ENCODE measurements around the gene ESRRG. TPM values are rescaled to one million over a fixed set of nuclear protein-coding genes. Genes with fewer than 3 reads are reported as not detected.

Gene ESRRG
- total and polyA plus RNA-seq, 2 donors (not counting 3 experiments of a cell fraction or from before 2014, with no cell fraction given): not detected

- H3K9me1 ChIP-seq (replicated peaks; ENCODE audit: control insufficient read depth, extremely low read depth, insufficient read depth, low read length): no peaks in the 10 kb centered on the region
- TF ChIP-seq POLR2AphosphoS5 (IDR thresholded peaks at IDR 0.05; ENCODE audit: insufficient read depth, low read depth, low read length) (no peak), MAX (IDR thresholded peaks at IDR 0.05; ENCODE audit: insufficient read depth, insufficient read length) (no peak), POLR2A (IDR thresholded peaks at IDR 0.05; ENCODE audit: low read depth, low read length) (no peak), GATA2 (IDR thresholded peaks at IDR 0.05; ENCODE audit: insufficient read depth, insufficient read length, low read depth, low read length) (no peak), JUN (IDR thresholded peaks at IDR 0.05; ENCODE audit: borderline replicate concordance, insufficient read depth, insufficient read length, low read depth) (no peak), MYC (IDR thresholded peaks at IDR 0.05; ENCODE audit: low read depth, low read length) (no peak), FOS (IDR thresholded peaks at IDR 0.05; ENCODE audit: borderline replicate concordance, insufficient read depth, low read length) (no peak), CTCF (IDR thresholded peaks at IDR 0.05; ENCODE audit: extremely low read depth in 1 of 2, insufficient read depth in 1 of 2, low read depth in 1 of 2, low read length in 2 of 2) (no peak), EZH2 (IDR thresholded peaks at IDR 0.05; ENCODE audit: borderline replicate concordance, low read depth, low read length, severe bottlenecking) (no peak)
- no peak overlapping the region for H3K4me3 ChIP-seq (replicated peaks in 1 of 3; ENCODE audit: insufficient read depth in 1 of 3, low read depth in 1 of 3, low read length in 3 of 3)
- H4K20me1 ChIP-seq (replicated peaks; ENCODE audit: control insufficient read depth, extremely low read depth, insufficient read depth, low read length): no peaks in the 10 kb centered on the region
- no peak overlapping the region for H3K9ac ChIP-seq (replicated peaks; ENCODE audit: extremely low read depth, insufficient read depth, low read length)
- DNase-seq (ENCODE audit: low read depth, low spot score) (no peak), FAIRE-seq (no peak)
- intact Hi-C loops (cut with micrococcal nuclease) (no loop called here), dilution Hi-C loops (cut with MboI; ENCODE audit: extremely low pct_ligation_motif_present, low sequenced_read_pairs) (no loop called here)
- CTCF ChIA-PET: no interaction called here
- H3K36me3 ChIP-seq (ENCODE audit: control insufficient read depth in 2 of 2, extremely low read depth in 1 of 2, insufficient read depth in 2 of 2, low read length in 2 of 2): no peaks in the 10 kb centered on the region
- POLR2A ChIA-PET: no interaction called here
- H3K27ac ChIP-seq (ENCODE audit: insufficient read depth, low read depth, low read length): no peak overlapping the region
- H3K4me2 ChIP-seq (ENCODE audit: insufficient read depth, low read length): no peak overlapping the region
- no peaks in the 10 kb centered on the region for H3K4me1 ChIP-seq (ENCODE audit: control insufficient read depth, extremely low read depth, insufficient read depth, low read length)
- H3K27me3 ChIP-seq (ENCODE audit: control insufficient read depth in 2 of 2, insufficient read depth in 2 of 2, low read length in 2 of 2): no peaks in the 10 kb centered on the region
- no peak overlapping the region for H2AFZ ChIP-seq (ENCODE audit: low read depth, low read length)
- BruUV-seq (replicated peaks): no TSS peak
- no peaks in the 10 kb centered on the region for H3K9me3 ChIP-seq (replicated peaks; ENCODE audit: control insufficient read depth, insufficient read depth, low read length)
- no peaks in the 10 kb centered on the region for H3K79me2 ChIP-seq (ENCODE audit: control insufficient read depth, insufficient read depth, low read length)
Observed at GRCh38 chr1:216464489-216464888, 258.7 kb downstream of the ESRRG start.
